GM06990 (cell line): Measurements from ENCODE around the gene VWF.
"Not testable (repeated sequence)": the region's sequence is repeated elsewhere in the genome, so short reads cannot be mapped to it uniquely, and the experiment has no call there.

Experiments used
- DNase-seq: peaks from one replicate; pipeline ENCODE4 v3.0.0-alpha.2; 2011; ENCODE audit not compliant: insufficient read length; ENCODE audit errors: extremely low read depth
- H3K27me3 ChIP-seq: replicated peaks from 2 replicates; pipeline ENCODE4 v1.6.0; 2011; ENCODE audit warnings: low read length; ENCODE audit not compliant: control insufficient read depth, insufficient read depth
- H3K36me3 ChIP-seq: 2 replicates; pipeline ENCODE4 v1.5.1; 2011; ENCODE audit warnings: low read length; ENCODE audit not compliant: control insufficient read depth, insufficient read depth
- H3K4me3 ChIP-seq: replicated peaks from 2 replicates; pipeline ENCODE4 v1.5.1; 2011; ENCODE audit warnings: low read depth, mild to moderate bottlenecking, control low read depth, low read length
- CTCF ChIP-seq: IDR thresholded peaks from 2 replicates; pipeline ENCODE4 v1.5.1; 2011; ENCODE audit warnings: low read length, control low read depth, mild to moderate bottlenecking, inconsistent platforms; ENCODE audit not compliant: insufficient read depth, poor library complexity, severe bottlenecking

Gene VWF

GRCh38 chr12:6031001-6031400 lies 93.5 kb downstream of the VWF start:
- Histone ChIP-seq H3K4me3 (no peak overlapping the region), H3K27me3 (peaks cover 1% of the 10 kb centered on the region; the same call in 1 of the 2 replicates), H3K36me3 (no peaks in the 10 kb centered on the region)
- TF ChIP-seq CTCF = no peak
- DNase-seq = no peak

GRCh38 chr12:6030081-6030480 lies 94.4 kb downstream of the VWF start:
- TF ChIP-seq CTCF = no peak
- no peaks in the 10 kb centered on the region for H3K36me3 ChIP-seq
- DNase-seq = no peak

DNA sequence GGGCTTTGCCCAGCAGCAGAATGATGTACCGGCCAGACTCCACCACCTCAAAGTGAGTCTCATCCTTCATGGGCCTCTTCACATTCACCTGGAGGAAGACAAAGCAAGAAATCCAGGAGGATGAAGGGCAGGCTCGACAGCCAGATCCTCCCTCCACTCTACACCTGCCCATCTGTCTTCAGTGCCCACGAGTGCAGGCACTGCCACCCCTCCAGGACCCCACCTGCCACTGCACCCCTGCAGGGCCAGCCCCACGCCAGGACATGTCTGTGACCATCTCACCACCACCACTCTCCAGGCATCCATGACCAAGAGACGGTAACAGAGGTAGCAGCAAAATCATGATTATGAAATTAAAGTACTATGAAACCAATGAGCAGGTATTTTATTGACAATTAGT lies 95.1 kb downstream of the VWF start:
- Histone ChIP-seq H3K27me3 (peaks cover 1% of the 10 kb centered on the region; the same call in 1 of the 2 replicates), H3K36me3 (no peaks in the 10 kb centered on the region), H3K4me3 (no peak overlapping the region)
- no peak for TF ChIP-seq CTCF
- no peak for DNase-seq

More at GRCh38 chr12:6030081-6030480, 94.4 kb downstream of the VWF start:
- Histone ChIP-seq H3K4me3 (no peak overlapping the region), H3K27me3 (peaks cover 1% of the 10 kb centered on the region; the same call in 1 of the 2 replicates)

DNA sequence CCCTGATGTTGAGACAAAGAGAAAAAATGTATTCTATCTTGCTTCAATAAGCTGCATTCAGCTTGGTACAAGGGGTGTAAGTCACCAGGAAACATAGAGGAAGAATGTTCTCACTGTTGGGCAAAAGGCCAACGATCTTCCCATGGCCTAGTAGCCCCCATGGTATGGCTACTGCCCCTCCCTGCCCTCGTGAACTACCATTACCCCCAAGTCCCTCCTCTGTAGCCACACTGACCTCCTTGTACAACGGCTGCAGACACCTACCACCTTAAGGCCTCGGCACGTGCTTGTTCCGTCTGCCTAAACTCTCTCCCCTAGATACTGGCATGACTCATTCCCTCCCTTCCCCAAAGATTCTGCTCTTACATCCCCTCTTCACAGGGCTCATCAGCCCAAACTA lies 97.5 kb downstream of the VWF start:
- DNase-seq = no peak
- H3K36me3 ChIP-seq = no peaks in the 10 kb centered on the region
- TF ChIP-seq CTCF = no peak
- H3K27me3 ChIP-seq = peaks cover 1% of the 10 kb centered on the region; the same call in 1 of the 2 replicates
- H3K4me3 ChIP-seq = no peak overlapping the region

GRCh38 chr12:6025703-6026298 lies 98.7 kb downstream of the VWF start:
- not testable (repeated sequence) for DNase-seq, H3K36me3 ChIP-seq, H3K4me3 ChIP-seq

GRCh38 chr12:6024066-6024465 lies 100.4 kb downstream of the VWF start:
- not testable (repeated sequence) for DNase-seq, H3K4me3 ChIP-seq, H3K36me3 ChIP-seq, H3K27me3 ChIP-seq

More at GRCh38 chr12:6025703-6026298, 98.7 kb downstream of the VWF start:
- not testable (repeated sequence) for H3K27me3 ChIP-seq

GRCh38 chr12:6020930-6021329 lies 103.5 kb downstream of the VWF start:
- H3K36me3 ChIP-seq = no peaks in the 10 kb centered on the region
- no peak for TF ChIP-seq CTCF
- H3K4me3 ChIP-seq = no peak overlapping the region
- DNase-seq = no peak
- H3K27me3 ChIP-seq = no peaks in the 10 kb centered on the region; the same call in 1 of the 2 replicates

DNA sequence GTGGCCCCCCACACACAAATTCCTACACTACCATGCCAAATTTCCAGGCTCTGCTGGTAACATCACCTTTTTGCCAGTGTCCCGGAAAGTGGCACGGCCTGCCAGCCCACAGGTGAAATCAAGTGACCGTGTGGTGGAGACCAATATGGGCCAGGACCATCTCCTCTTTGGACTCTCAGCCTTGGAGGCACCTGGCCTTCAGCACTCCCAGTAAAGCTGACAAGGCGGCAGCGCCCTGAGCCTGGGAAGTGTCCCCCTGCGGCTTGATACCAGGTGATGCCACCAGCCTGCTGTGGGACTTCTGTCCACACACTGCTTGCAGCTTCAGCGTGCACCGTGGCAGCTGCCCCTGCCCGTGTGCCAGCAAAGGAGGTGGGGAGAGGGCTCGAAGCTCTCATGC lies 104.0 kb downstream of the VWF start:
- not testable (repeated sequence) for H3K36me3 ChIP-seq, H3K4me3 ChIP-seq, DNase-seq, H3K27me3 ChIP-seq

GRCh38 chr12:6019256-6019655 lies 105.2 kb downstream of the VWF start:
- H3K4me3 ChIP-seq, H3K36me3 ChIP-seq, H3K27me3 ChIP-seq, DNase-seq: not testable (repeated sequence)
